ENCODE results near the gene GNL2. TPM values are rescaled to one million over a fixed set of nuclear protein-coding genes. Genes with fewer than 3 reads are reported as not detected.

GNL2 gene
- total and polyA plus RNA-seq, 9 of the 15 experiments (the other 6 are each of a cell fraction or from before 2014, with no cell fraction given), result 156 to 371 (median 263) TPM

DNA sequence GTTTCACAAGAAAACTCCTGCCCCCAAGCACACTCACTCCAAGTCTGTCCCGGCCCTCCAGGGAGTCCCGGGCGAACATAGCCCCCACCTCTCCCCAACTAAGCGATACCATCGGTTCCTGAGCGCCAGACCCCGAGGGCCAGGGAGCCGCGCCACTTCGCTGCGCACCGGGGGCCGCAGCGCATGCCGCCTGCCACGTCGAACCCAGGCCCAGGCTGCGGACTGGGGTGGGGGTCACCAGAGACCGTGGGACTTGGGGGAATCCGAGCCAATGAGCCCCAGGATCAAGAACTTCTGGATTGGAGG, 38.2 kb upstream of the GNL2 start:
- Histone ChIP-seq H2AFZ (ENCODE audit: low read depth, low read length) (no peak overlapping the region), H3K9me3 (replicated peaks; ENCODE audit: control insufficient read depth, insufficient read depth, low read depth, low read length) (no peaks in the 10 kb centered on the region), H3K9ac (ENCODE audit: insufficient read depth in 1 of 2, low read depth in 2 of 2, low read length in 2 of 2) (no peak overlapping the region; a peak in 1 of 4 replicates), H3K4me2 (ENCODE audit: insufficient read depth, low read length) (no peak overlapping the region), H3K36me3 (ENCODE audit: control insufficient read depth, insufficient read depth, low read length) (no peaks in the 10 kb centered on the region), H3K9me1 (ENCODE audit: control insufficient read depth, insufficient read depth, low read length) (no peaks in the 10 kb centered on the region), H3K79me2 (ENCODE audit: control insufficient read depth, insufficient read depth, low read length) (no peaks in the 10 kb centered on the region), H3K4me3 (no peak overlapping the region), H4K20me1 (replicated peaks; ENCODE audit: control insufficient read depth, insufficient read depth, low read length) (peaks cover 19% of the 10 kb centered on the region), H3K27me3 (ENCODE audit: control insufficient read depth in 2 of 2, insufficient read depth in 2 of 2, low read length in 2 of 2) (peaks cover 85 to 88% of the 10 kb centered on the region in 2 experiments), H3K27ac (ENCODE audit: extremely low read depth, low read depth, low read length) (no peak overlapping the region), H3K4me1 (replicated peaks in 1 of 2; ENCODE audit: control insufficient read depth in 2 of 2, insufficient read depth in 2 of 2, low read length in 2 of 2) (peaks cover 0 to 25% of the 10 kb centered on the region in 2 experiments; a peak in 1 of 5 replicates)
- in situ Hi-C loops (cut with MboI) (no loop called here), intact Hi-C loops (cut with micrococcal nuclease) (no loop called here)
- ChIA-PET POLR2A (interaction anchor here (1.2 kb wide), 1 partner anchor 9 kb away, joined by 3 read pairs; no protein-coding TSS in a partner anchor), CTCF (ENCODE audit: low intra/inter-chr PET ratio) (no interaction called here)
- no TSS peak for BruUV-seq (replicated peaks)
- 36% methylated on average over 17 of the region's 20 CpGs for WGBS (ENCODE audit: insufficient coverage, low coverage, missing lambda C conversion rate)
- DNase-seq (ENCODE audit: extremely low read depth in 1 of 4, low spot score in 3 of 4) (no peak), ATAC-seq (no peak), FAIRE-seq (no peak)
- TF ChIP-seq ERF (CRISPR knock-in tag; IDR thresholded peaks at IDR 0.05), result no peak
- no peak for TF ChIP-seq SMARCA5 (IDR thresholded peaks at IDR 0.05)
- no peak for TF ChIP-seq FOXP1 (CRISPR knock-in tag; IDR thresholded peaks at IDR 0.05)
- no peak for TF ChIP-seq BHLHE40 (IDR thresholded peaks at IDR 0.05; ENCODE audit: low read length)
- no peak for TF ChIP-seq SAP30 (IDR thresholded peaks at IDR 0.05; ENCODE audit: borderline replicate concordance, insufficient read depth, low read depth, low read length, poor library complexity, severe bottlenecking)
- no peak for TF ChIP-seq TCFL5 (CRISPR knock-in tag; conservative IDR thresholded peaks at IDR 0.05)
- no peak for TF ChIP-seq ZNF140 (CRISPR knock-in tag; IDR thresholded peaks at IDR 0.05)
- TF ChIP-seq, protein P1, sequence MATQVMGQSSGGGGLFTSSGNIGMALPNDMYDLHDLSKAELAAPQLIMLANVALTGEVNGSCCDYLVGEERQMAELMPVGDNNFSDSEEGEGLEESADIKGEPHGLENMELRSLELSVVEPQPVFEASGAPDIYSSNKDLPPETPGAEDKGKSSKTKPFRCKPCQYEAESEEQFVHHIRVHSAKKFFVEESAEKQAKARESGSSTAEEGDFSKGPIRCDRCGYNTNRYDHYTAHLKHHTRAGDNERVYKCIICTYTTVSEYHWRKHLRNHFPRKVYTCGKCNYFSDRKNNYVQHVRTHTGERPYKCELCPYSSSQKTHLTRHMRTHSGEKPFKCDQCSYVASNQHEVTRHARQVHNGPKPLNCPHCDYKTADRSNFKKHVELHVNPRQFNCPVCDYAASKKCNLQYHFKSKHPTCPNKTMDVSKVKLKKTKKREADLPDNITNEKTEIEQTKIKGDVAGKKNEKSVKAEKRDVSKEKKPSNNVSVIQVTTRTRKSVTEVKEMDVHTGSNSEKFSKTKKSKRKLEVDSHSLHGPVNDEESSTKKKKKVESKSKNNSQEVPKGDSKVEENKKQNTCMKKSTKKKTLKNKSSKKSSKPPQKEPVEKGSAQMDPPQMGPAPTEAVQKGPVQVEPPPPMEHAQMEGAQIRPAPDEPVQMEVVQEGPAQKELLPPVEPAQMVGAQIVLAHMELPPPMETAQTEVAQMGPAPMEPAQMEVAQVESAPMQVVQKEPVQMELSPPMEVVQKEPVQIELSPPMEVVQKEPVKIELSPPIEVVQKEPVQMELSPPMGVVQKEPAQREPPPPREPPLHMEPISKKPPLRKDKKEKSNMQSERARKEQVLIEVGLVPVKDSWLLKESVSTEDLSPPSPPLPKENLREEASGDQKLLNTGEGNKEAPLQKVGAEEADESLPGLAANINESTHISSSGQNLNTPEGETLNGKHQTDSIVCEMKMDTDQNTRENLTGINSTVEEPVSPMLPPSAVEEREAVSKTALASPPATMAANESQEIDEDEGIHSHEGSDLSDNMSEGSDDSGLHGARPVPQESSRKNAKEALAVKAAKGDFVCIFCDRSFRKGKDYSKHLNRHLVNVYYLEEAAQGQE (IDR thresholded peaks at IDR 0.05; ENCODE audit: borderline replicate concordance), result no peak
- TF ChIP-seq, protein P1 (CRISPR knock-in tag; IDR thresholded peaks at IDR 0.05; ENCODE audit: low read depth), result no peak
- TF ChIP-seq, protein P2, sequence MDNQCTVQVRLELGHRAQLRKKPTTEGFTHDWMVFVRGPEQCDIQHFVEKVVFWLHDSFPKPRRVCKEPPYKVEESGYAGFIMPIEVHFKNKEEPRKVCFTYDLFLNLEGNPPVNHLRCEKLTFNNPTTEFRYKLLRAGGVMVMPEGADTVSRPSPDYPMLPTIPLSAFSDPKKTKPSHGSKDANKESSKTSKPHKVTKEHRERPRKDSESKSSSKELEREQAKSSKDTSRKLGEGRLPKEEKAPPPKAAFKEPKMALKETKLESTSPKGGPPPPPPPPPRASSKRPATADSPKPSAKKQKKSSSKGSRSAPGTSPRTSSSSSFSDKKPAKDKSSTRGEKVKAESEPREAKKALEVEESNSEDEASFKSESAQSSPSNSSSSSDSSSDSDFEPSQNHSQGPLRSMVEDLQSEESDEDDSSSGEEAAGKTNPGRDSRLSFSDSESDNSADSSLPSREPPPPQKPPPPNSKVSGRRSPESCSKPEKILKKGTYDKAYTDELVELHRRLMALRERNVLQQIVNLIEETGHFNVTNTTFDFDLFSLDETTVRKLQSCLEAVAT (IDR thresholded peaks at IDR 0.05), result no peak
- no peak for TF ChIP-seq HNRNPL (IDR thresholded peaks at IDR 0.05; ENCODE audit: low read depth, low read length)
- no peak for TF ChIP-seq ZNF589 (CRISPR knock-in tag; IDR thresholded peaks at IDR 0.05; ENCODE audit: low read depth)
- TF ChIP-seq, protein P3, sequence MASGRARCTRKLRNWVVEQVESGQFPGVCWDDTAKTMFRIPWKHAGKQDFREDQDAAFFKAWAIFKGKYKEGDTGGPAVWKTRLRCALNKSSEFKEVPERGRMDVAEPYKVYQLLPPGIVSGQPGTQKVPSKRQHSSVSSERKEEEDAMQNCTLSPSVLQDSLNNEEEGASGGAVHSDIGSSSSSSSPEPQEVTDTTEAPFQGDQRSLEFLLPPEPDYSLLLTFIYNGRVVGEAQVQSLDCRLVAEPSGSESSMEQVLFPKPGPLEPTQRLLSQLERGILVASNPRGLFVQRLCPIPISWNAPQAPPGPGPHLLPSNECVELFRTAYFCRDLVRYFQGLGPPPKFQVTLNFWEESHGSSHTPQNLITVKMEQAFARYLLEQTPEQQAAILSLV (tag; IDR thresholded peaks at IDR 0.05), result no peak
- TF ChIP-seq CC2D1A (IDR thresholded peaks at IDR 0.05), result no peak
